ENCODE data around the gene CFAP54. TPM values are rescaled to one million over a fixed set of nuclear protein-coding genes. Genes with fewer than 3 reads are reported as not detected.

CFAP54 gene
- total and polyA plus RNA-seq, 2 donors (not counting 1 experiment from before 2014, with no cell fraction given): 0.93 to 7.1 TPM

- no peaks in the 10 kb centered on the region for H3K4me1 ChIP-seq (ENCODE audit: control insufficient read depth, extremely low read depth, insufficient read depth, low read length)
- no peak overlapping the region for H2AFZ ChIP-seq (ENCODE audit: low read length)
- no peaks in the 10 kb centered on the region for H3K36me3 ChIP-seq (ENCODE audit: control insufficient read depth, insufficient read depth, low read length)
- no peak overlapping the region for H3K4me3 ChIP-seq (replicated peaks in 1 of 4; ENCODE audit: control extremely low read depth in 1 of 4, insufficient read depth in 1 of 4, low read depth in 3 of 4, low read length in 4 of 4)
- no peak overlapping the region for H3K9ac ChIP-seq (ENCODE audit: insufficient read depth, low read length)
- H4K20me1 ChIP-seq (ENCODE audit: control insufficient read depth, extremely low read depth, insufficient read depth, low read length): no peaks in the 10 kb centered on the region
- no peaks in the 10 kb centered on the region for H3K79me2 ChIP-seq (ENCODE audit: control insufficient read depth, insufficient read depth, low read length)
- no peaks in the 10 kb centered on the region for H3K9me3 ChIP-seq (ENCODE audit: control insufficient read depth, insufficient read depth, low read depth, low read length)
- TF ChIP-seq, protein P1, sequence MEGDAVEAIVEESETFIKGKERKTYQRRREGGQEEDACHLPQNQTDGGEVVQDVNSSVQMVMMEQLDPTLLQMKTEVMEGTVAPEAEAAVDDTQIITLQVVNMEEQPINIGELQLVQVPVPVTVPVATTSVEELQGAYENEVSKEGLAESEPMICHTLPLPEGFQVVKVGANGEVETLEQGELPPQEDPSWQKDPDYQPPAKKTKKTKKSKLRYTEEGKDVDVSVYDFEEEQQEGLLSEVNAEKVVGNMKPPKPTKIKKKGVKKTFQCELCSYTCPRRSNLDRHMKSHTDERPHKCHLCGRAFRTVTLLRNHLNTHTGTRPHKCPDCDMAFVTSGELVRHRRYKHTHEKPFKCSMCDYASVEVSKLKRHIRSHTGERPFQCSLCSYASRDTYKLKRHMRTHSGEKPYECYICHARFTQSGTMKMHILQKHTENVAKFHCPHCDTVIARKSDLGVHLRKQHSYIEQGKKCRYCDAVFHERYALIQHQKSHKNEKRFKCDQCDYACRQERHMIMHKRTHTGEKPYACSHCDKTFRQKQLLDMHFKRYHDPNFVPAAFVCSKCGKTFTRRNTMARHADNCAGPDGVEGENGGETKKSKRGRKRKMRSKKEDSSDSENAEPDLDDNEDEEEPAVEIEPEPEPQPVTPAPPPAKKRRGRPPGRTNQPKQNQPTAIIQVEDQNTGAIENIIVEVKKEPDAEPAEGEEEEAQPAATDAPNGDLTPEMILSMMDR (conservative IDR thresholded peaks at IDR 0.05 in 1 of 2, IDR thresholded peaks at IDR 0.05 in 1 of 2; ENCODE audit: low read depth in 1 of 2, low read length in 2 of 2): no peak
- TF ChIP-seq EZH2 (IDR thresholded peaks at IDR 0.05; ENCODE audit: low read length, missing control alignments): no peak
- no peak for DNase-seq (ENCODE audit: low read depth in 2 of 2)
- no peak overlapping the region for H3K27ac ChIP-seq (ENCODE audit: insufficient read depth, low read length)
- no peaks in the 10 kb centered on the region for H3K27me3 ChIP-seq (ENCODE audit: control insufficient read depth, insufficient read depth, low read length)
- no peak overlapping the region for H3K4me2 ChIP-seq (ENCODE audit: extremely low read depth, insufficient read depth, low read length)
These were observed 318.4 kb downstream of the CFAP54 start for GRCh38 chr12:96807741-96808140.

DNA sequence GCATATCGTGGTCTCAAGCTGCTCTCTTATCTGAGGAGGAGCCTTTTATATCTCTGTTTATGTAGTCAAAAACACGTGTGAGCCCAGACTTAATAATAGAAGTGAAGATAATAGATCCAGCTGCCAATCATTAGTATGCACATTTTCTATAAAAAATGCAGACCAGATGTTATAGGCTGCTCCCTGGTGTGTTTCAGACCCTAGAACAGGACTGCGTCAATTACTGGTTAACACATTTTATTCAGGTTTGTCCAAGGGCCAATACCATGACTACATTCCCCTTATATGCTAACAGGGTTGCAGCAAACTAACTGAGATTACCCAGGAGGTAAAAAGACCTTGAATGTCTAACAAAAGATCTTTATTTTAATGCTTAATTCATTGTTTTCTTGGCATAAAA lies 319.2 kb downstream of the CFAP54 start:
- Histone ChIP-seq H3K79me2 (ENCODE audit: control insufficient read depth, insufficient read depth, low read length) (no peaks in the 10 kb centered on the region), H3K9me3 (ENCODE audit: control insufficient read depth, insufficient read depth, low read depth, low read length) (no peaks in the 10 kb centered on the region), H3K27me3 (ENCODE audit: control insufficient read depth, insufficient read depth, low read length) (no peaks in the 10 kb centered on the region), H4K20me1 (ENCODE audit: control insufficient read depth, extremely low read depth, insufficient read depth, low read length) (no peaks in the 10 kb centered on the region), H3K9ac (ENCODE audit: insufficient read depth, low read length) (no peak overlapping the region), H3K27ac (ENCODE audit: insufficient read depth, low read length) (no peak overlapping the region), H3K4me3 (replicated peaks in 1 of 4; ENCODE audit: control extremely low read depth in 1 of 4, insufficient read depth in 1 of 4, low read depth in 3 of 4, low read length in 4 of 4) (no peak overlapping the region), H2AFZ (ENCODE audit: low read length) (no peak overlapping the region), H3K4me2 (ENCODE audit: extremely low read depth, insufficient read depth, low read length) (no peak overlapping the region), H3K4me1 (ENCODE audit: control insufficient read depth, extremely low read depth, insufficient read depth, low read length) (no peaks in the 10 kb centered on the region), H3K36me3 (ENCODE audit: control insufficient read depth, insufficient read depth, low read length) (no peaks in the 10 kb centered on the region)
- TF ChIP-seq, protein P1 (conservative IDR thresholded peaks at IDR 0.05 in 1 of 2, IDR thresholded peaks at IDR 0.05 in 1 of 2; ENCODE audit: low read depth in 1 of 2, low read length in 2 of 2): no peak
- TF ChIP-seq EZH2 (IDR thresholded peaks at IDR 0.05; ENCODE audit: low read length, missing control alignments): no peak
- no peak for DNase-seq (ENCODE audit: low read depth in 2 of 2)

GRCh38 chr12:96809522-96809921 lies 320.1 kb downstream of the CFAP54 start:
- no peaks in the 10 kb centered on the region for H3K27me3 ChIP-seq (ENCODE audit: control insufficient read depth, insufficient read depth, low read length)
- H3K4me1 ChIP-seq (ENCODE audit: control insufficient read depth, extremely low read depth, insufficient read depth, low read length): no peaks in the 10 kb centered on the region
- no peaks in the 10 kb centered on the region for H3K79me2 ChIP-seq (ENCODE audit: control insufficient read depth, insufficient read depth, low read length)
- H3K4me3 ChIP-seq (replicated peaks in 1 of 4; ENCODE audit: control extremely low read depth in 1 of 4, insufficient read depth in 1 of 4, low read depth in 3 of 4, low read length in 4 of 4): no peak overlapping the region
- no peaks in the 10 kb centered on the region for H3K36me3 ChIP-seq (ENCODE audit: control insufficient read depth, insufficient read depth, low read length)
- no peak overlapping the region for H3K4me2 ChIP-seq (ENCODE audit: extremely low read depth, insufficient read depth, low read length)
- no peak overlapping the region for H2AFZ ChIP-seq (ENCODE audit: low read length)
- H4K20me1 ChIP-seq (ENCODE audit: control insufficient read depth, extremely low read depth, insufficient read depth, low read length): no peaks in the 10 kb centered on the region
- H3K9ac ChIP-seq (ENCODE audit: insufficient read depth, low read length): no peak overlapping the region
- TF ChIP-seq EZH2 (IDR thresholded peaks at IDR 0.05; ENCODE audit: low read length, missing control alignments): no peak
- TF ChIP-seq, protein P1 (conservative IDR thresholded peaks at IDR 0.05 in 1 of 2, IDR thresholded peaks at IDR 0.05 in 1 of 2; ENCODE audit: low read depth in 1 of 2, low read length in 2 of 2): no peak
- no peak overlapping the region for H3K27ac ChIP-seq (ENCODE audit: insufficient read depth, low read length)
- no peak for DNase-seq (ENCODE audit: low read depth in 2 of 2)
- no peaks in the 10 kb centered on the region for H3K9me3 ChIP-seq (ENCODE audit: control insufficient read depth, insufficient read depth, low read depth, low read length)

All from fibroblast of lung (primary cell).